Measurements from ENCODE around the gene NBEA.
"Not testable (repeated sequence)": the region's sequence is repeated elsewhere in the genome, so short reads cannot be mapped to it uniquely, and the experiment has no call there.

NBEA gene

DNA sequence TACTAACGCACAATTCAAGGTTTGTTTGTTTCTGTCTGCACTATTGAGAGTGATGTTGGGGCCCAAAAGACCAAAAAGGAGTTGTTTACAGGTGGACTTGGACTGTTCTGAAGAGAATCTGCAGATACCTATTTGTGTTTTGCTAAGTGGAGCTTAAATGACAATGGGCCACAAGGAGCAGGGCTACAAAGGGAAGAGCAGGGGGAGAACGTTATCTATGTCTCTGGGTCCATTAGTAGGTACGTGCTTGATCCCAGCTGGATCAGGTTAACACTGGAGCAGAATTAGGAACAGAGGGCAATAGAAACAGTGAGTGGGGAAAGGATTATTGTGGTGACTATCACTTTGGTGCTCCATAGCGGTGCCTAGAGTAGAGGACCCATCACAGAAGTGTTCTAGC lies 22.5 kb downstream of the NBEA start:
- Histone ChIP-seq H3K27ac (replicated peaks) (no peak overlapping the region), H3K4me3 (replicated peaks; ENCODE audit: insufficient read depth, low read length) (no peak overlapping the region), H3K27me3 (ENCODE audit: insufficient read depth, poor library complexity, severe bottlenecking) (no peaks in the 10 kb centered on the region)
- no peak for DNase-seq (ENCODE audit: low read depth in 1 of 2, low spot score in 1 of 2)
- TF ChIP-seq, protein P1, sequence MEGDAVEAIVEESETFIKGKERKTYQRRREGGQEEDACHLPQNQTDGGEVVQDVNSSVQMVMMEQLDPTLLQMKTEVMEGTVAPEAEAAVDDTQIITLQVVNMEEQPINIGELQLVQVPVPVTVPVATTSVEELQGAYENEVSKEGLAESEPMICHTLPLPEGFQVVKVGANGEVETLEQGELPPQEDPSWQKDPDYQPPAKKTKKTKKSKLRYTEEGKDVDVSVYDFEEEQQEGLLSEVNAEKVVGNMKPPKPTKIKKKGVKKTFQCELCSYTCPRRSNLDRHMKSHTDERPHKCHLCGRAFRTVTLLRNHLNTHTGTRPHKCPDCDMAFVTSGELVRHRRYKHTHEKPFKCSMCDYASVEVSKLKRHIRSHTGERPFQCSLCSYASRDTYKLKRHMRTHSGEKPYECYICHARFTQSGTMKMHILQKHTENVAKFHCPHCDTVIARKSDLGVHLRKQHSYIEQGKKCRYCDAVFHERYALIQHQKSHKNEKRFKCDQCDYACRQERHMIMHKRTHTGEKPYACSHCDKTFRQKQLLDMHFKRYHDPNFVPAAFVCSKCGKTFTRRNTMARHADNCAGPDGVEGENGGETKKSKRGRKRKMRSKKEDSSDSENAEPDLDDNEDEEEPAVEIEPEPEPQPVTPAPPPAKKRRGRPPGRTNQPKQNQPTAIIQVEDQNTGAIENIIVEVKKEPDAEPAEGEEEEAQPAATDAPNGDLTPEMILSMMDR (IDR thresholded peaks at IDR 0.05; ENCODE audit: insufficient read depth, low read length) = no peak
- TF ChIP-seq POLR2AphosphoS5 (IDR thresholded peaks at IDR 0.05; ENCODE audit: low read depth) = no peak
- TF ChIP-seq, protein P2, sequence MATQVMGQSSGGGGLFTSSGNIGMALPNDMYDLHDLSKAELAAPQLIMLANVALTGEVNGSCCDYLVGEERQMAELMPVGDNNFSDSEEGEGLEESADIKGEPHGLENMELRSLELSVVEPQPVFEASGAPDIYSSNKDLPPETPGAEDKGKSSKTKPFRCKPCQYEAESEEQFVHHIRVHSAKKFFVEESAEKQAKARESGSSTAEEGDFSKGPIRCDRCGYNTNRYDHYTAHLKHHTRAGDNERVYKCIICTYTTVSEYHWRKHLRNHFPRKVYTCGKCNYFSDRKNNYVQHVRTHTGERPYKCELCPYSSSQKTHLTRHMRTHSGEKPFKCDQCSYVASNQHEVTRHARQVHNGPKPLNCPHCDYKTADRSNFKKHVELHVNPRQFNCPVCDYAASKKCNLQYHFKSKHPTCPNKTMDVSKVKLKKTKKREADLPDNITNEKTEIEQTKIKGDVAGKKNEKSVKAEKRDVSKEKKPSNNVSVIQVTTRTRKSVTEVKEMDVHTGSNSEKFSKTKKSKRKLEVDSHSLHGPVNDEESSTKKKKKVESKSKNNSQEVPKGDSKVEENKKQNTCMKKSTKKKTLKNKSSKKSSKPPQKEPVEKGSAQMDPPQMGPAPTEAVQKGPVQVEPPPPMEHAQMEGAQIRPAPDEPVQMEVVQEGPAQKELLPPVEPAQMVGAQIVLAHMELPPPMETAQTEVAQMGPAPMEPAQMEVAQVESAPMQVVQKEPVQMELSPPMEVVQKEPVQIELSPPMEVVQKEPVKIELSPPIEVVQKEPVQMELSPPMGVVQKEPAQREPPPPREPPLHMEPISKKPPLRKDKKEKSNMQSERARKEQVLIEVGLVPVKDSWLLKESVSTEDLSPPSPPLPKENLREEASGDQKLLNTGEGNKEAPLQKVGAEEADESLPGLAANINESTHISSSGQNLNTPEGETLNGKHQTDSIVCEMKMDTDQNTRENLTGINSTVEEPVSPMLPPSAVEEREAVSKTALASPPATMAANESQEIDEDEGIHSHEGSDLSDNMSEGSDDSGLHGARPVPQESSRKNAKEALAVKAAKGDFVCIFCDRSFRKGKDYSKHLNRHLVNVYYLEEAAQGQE (IDR thresholded peaks at IDR 0.05; ENCODE audit: insufficient replicate concordance, low read depth) = no peak
- TF ChIP-seq GABPA (IDR thresholded peaks at IDR 0.05; ENCODE audit: low read depth) = no peak
- no peak for TF ChIP-seq SPI1 (IDR thresholded peaks at IDR 0.05; ENCODE audit: borderline replicate concordance, low read depth)

DNA sequence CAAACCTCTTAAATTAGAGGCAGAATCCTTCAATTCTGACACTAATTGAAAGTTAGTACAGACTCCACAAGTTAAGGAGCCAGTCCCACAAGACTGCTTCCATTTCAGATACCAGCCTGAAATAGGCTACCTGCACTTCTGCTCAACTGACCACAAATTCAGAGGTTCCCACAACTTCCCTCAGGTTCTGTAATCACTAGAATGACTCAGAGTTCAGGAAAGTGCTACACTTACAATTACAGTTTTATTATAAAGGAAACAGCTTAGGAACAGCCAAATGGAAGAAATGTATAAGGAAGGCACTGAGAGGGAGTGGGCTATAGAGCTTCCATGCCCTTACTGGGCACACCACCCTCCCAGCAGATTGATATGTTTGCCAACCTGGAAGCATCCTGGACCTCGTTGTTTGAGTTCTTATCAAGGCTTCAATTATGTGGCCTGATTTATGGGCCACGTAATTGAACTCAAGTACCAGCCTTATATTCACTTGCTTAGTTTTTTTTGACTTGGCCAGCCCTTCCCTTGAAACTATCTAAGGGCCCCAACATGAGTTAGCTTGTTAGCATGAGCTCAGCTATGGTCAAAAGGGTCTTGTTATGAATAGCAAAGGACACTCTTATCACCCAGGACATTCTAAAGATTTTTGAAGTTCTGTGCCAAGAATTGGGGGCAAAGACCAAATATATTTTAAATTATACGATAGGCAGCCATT lies 25.9 kb downstream of the NBEA start:
- no peaks in the 10 kb centered on the region for H3K27me3 ChIP-seq (ENCODE audit: insufficient read depth, poor library complexity, severe bottlenecking)
- H3K27ac ChIP-seq (replicated peaks) = no peak overlapping the region
- H3K4me3 ChIP-seq (replicated peaks; ENCODE audit: insufficient read depth, low read length) = no peak overlapping the region
- DNase-seq (ENCODE audit: low read depth in 1 of 2, low spot score in 1 of 2) = no peak
- TF ChIP-seq GABPA (IDR thresholded peaks at IDR 0.05; ENCODE audit: low read depth) (no peak), POLR2AphosphoS5 (IDR thresholded peaks at IDR 0.05; ENCODE audit: low read depth) (no peak), SPI1 (IDR thresholded peaks at IDR 0.05; ENCODE audit: borderline replicate concordance, low read depth) (no peak)
- TF ChIP-seq, protein P1 (IDR thresholded peaks at IDR 0.05; ENCODE audit: insufficient read depth, low read length) = no peak
- TF ChIP-seq, protein P2 (IDR thresholded peaks at IDR 0.05; ENCODE audit: insufficient replicate concordance, low read depth) = no peak

DNA sequence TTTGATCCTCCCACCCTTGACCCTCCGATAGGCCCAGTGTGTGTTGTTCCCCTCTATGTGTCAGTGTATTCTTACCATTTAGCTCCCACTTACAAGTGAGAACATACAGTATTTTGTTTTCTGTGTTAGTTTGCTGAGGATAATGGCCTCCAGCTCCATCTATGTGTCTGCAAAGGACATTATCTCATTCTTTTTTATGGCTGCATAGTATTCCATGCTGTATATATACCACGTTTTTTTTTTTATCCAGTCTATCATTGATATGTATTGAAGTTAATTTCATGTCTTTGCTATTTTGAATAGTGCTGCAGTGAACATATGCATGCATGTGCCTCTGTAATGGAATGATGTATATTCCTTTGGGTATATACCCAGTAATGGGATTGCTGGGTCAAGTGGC lies 27.5 kb downstream of the NBEA start:
- not testable (repeated sequence) for H3K27ac ChIP-seq (replicated peaks); DNase-seq (ENCODE audit: low read depth in 1 of 2, low spot score in 1 of 2); H3K4me3 ChIP-seq (replicated peaks; ENCODE audit: insufficient read depth, low read length); H3K27me3 ChIP-seq (ENCODE audit: insufficient read depth, poor library complexity, severe bottlenecking)

DNA sequence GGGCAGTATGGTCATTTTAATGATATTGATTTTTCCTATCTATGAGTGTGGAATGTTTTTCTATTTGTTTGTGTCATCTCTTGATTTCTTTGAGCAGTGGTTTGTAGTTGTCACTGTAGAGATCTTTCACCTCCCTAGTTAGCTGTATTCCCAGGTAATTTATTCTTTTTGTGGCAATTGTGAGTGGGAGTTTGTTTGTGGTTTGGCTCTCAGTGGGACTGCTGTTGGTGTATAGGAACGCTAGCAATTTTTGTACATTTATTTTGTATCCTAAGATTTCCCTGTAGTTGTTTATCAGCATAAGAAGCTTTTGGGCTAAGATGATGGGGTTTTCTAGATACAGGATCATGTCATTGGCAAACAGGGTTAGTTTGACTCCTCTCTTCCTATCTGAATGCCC lies 28.9 kb downstream of the NBEA start:
- H3K27me3 ChIP-seq (ENCODE audit: insufficient read depth, poor library complexity, severe bottlenecking) = no peaks in the 10 kb centered on the region
- no peak overlapping the region for H3K27ac ChIP-seq (replicated peaks)
- H3K4me3 ChIP-seq (replicated peaks; ENCODE audit: insufficient read depth, low read length) = no peak overlapping the region
- no peak for TF ChIP-seq POLR2AphosphoS5 (IDR thresholded peaks at IDR 0.05; ENCODE audit: low read depth)
- TF ChIP-seq GABPA (IDR thresholded peaks at IDR 0.05; ENCODE audit: low read depth) = no peak
- TF ChIP-seq, protein P2 (IDR thresholded peaks at IDR 0.05; ENCODE audit: insufficient replicate concordance, low read depth) = no peak
- TF ChIP-seq, protein P1 (IDR thresholded peaks at IDR 0.05; ENCODE audit: insufficient read depth, low read length) = no peak
- no peak for DNase-seq (ENCODE audit: low read depth in 1 of 2, low spot score in 1 of 2)
